ENCODE measurements around the gene CCNI2.
"Not testable (repeated sequence)": the region's sequence is repeated elsewhere in the genome, so short reads cannot be mapped to it uniquely, and the experiment has no call there.

The CCNI2 gene

DNA sequence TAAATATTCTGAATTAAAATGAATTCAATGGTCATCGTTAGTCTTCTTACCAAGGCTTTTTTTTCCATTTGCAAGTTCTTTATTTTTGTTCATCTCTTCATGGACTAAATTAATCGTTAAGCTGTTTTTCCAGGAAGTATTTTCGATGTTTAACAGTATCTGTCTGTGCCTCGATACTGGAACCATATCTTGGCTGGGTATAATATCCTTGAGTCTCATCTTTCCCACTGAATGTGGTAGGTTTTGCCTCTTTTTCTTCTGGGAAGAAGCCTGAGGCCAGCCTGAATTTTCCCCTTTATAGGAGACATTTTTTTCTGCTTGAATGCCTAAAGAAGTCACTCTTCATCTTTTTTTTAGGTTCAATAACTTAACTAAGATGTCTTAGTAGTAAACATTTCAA, 33.8 kb downstream of the CCNI2 start:
- DNase-seq (ENCODE audit: low read depth): no peak

DNA sequence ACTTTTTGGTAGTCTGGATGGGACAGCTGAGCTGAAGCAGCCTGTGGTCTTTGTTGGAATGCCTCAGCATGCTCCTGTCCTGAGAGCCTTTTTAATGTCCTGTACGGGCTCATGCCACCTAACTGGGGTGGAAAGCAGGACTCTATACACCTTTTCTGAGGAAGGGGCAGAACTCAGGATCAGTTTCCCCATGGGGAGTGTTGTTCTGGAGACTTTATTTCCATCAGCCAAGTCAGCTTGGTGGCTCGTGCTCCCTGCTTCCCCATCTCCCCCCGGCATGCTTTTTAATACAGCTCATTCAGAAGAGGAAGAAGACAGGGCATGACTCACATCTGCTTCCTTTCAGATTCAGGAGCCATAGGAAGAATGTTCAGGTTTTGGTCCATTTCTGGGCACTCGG, 34.9 kb downstream of the CCNI2 start:
- peak; percentile 79 for DNase-seq (ENCODE audit: low read depth)

DNA sequence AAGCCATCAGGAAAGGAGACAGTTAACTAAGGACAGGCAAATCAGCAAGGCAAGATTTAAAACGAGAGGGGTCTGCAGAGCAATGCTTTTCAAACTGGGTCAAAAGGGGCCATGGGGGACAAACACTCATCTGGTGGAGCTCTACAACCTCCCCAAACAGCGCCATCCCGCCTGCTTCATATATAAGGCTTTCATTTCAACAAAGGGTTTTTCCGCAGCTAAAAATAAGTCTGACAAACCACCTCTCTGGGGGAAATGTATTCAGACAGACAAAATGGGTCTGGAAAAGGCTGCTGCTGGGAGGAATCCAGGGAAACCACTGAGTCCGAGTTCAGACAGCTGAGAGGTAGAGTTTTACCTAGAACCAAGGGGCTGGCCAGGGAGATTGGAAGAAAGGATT, 38.1 kb downstream of the CCNI2 start:
- DNase-seq (ENCODE audit: low read depth): no peak

DNA sequence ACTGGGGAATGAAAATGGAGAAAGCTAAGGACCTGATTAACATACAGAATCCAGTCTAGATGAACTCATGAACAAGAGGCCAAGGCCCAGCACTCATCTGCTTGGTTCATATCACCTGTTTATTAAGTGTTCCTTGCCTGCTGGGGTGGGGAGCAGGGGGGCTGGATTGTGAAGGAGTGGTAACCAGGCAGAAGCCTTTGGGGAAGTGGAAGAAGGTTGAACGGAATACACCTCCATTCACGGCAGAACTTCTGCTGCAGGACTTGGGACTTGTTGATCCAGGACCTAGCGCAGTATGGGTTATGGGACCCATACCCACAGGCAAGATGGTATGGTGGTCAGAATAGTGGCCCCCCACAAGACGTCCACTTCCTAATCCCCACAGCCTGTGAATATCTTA, 38.6 kb downstream of the CCNI2 start:
- no peak for DNase-seq (ENCODE audit: low read depth)

DNA sequence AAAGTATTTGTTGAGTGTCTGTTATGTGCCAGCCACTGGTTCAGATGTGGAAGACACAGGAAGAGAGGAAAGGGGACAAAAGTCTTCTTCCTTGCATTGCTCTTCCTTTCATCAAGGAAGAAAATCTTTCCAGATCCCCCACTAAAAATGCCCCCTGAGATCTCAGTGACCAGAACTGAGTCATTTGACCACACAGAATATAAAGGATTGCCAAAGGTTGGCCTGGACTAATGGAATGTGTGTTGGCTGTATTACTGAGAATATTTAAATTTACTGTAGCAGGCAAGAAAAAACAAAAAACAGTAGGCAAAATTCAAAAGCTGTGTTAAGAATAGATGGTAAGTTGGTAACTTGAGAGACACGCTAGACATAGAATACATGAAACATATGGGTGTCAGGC, 39.9 kb downstream of the CCNI2 start:
- DNase-seq (ENCODE audit: low read depth): peak; percentile 73

DNA sequence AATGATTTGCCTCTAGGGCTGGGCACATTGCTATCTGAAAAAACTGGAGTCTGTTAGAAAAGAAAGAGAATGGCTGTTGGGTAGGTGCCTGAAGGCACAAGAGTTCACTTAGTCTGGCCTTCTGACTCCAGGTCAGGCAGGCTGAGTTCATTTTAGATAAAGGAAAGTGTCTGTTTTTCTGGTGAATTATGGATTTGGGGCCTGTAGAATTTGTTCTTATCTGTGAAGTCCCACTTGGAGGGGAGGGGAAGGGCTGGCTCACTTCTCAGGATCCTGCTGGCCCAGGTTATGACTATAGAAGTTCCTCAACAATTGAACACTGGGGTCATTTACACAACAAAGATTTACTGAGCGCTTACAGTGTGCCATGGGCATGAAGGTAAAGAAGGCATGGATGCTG, 41.3 kb downstream of the CCNI2 start:
- no peak for DNase-seq (ENCODE audit: low read depth)

DNA sequence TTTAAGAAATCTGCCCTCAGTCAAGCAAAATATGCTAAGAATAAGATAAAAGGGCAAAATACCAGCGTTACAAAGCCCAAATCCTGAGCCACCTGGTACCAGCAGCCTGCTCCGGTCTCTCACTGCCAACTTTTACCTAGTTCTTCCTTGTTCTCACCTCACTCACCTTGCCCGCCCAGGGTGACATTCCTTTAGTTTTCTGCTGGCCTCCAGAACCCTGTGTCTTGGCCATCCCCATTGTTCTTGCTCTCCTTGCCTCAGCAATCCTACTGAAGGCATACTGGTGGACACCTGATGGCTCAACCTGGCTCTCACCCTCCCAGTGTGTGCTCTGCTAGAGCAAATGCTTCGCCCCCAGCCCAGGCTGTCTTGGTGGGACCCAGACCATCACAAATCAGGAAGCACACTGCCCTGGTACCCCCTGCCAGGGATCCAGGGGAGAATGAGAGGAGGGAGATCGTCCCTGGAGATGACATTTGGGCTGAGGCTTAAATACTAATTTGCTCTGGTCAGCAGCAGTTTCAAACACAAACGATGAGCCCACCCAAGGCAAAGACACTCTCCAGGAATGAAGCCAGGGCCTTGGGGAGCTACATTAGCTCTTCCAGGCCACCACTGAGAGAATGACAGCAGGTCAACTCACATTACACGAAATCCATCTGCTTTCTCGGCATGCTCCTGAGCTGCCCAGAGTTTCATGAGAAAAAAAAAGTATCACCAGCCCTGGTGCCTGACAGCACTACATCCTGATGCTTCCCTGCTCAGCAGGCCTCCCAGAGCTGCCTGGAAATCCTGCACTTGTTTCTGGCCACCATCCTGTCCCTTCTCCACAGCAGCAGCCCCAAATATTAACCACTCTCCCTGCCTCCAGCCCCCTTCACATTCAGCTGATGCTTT, 42.0 kb downstream of the CCNI2 start:
- DNase-seq (ENCODE audit: low read depth): no peak

DNA sequence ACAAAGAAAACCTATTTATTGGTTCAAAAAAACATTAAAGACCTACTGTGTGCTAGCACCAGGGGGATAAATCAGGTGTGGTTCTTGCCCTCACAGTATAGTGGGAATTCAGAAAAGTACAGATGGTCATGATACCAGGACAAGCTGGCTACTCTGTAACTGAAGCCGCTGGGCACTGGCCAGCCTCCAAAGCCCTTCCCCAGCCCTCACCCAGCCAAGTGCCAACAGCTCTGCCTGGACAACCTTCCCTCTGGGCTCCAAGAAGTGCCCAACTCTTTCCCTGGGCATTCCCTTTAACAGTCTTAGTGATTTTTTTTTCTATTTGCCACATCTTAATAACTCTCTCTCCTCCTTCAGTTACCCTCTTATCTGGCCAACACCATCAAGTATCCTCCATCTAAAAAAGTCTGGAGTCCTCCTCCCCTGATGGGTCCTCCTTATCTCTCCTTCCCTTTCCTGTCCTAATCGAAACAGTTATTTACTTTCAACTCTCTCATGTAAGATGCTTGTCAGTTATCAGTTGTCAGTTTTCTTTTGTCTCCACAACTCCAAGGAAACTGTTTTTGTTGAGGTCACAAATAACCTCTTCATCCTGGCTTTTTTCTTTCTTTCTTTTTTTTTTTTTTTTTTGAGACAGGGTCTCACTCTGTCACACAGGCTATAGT, 43.1 kb downstream of the CCNI2 start:
- DNase-seq (ENCODE audit: low read depth): no peak

DNA sequence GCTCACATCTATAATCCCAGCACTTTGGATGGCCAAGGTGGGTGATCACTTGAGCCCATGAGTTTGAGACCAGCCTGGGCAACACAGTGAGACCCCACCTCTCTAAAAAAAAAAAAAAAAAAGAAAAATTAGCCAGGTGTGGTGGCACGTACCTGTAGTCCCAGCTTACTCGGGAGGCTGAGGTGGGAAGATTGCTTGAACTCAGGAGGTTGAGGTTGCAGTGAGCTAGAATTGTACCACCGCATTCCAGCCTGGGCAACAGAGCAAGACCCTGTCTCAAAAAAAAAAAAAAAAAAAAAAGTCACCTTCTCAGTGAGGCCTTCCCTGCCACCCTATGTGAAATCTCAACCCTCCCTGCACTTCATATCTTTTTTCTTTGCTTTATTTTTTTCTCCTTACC, 43.8 kb downstream of the CCNI2 start:
- no peak for DNase-seq (ENCODE audit: low read depth)

DNA sequence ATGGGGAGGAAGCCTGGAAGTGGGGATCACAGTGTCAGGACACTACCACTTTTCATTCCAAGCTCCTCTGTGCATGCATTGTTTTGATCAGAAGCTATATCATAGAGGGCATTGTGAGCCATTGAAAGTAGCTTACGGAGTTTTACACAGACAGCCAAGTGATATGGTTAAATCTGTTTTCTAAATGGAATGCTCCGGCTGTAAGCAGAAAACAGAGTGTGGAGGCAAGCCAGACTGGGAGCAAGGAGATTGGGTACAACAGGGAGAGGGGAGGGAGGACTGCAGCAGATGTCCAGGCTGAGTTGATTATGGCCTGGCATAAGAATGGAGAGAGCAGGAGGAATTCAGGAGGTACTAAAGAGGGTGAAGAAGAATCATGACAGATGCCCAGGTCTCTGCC, 50.4 kb downstream of the CCNI2 start:
- no peak for DNase-seq (ENCODE audit: low read depth)

DNA sequence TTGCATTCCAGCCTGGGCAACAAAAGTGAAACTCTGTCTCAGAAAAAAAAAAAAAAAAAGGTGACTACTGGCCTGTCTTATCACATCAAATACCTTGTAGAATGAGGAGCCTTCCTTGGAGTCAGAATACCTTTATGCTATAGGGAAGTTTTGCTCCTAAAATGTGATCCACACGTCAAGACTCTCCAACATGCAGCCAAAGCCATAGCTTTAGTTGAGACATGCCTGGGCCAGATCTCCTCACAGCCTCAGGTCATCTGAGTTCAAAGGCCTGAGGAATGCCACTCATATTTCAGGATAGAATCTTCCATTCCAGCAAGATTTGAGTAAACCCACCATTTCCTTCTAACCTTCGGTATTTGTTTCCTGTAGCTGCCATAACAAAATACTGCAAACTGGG, 52.2 kb downstream of the CCNI2 start:
- peak; percentile 47 for DNase-seq (ENCODE audit: low read depth)

DNA sequence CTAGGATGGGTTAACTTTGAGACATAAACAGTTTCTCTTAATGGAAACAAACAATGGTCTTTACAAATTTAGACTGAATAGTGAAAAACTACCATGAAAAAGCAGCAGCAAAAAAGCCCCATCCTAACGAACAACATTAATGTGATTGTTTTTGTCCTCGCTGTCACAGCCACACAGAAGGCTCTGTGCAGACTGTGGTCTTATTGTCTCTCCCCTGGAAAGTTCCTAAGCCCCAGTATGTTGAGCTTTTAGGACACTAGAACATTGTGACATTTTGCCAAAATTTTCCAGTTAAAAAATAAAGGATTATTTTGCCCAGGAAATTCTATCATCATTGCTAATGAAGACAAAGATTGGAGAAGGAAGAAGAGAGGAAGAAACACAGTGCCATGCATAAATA, 53.3 kb downstream of the CCNI2 start:
- DNase-seq (ENCODE audit: low read depth): no peak

DNA sequence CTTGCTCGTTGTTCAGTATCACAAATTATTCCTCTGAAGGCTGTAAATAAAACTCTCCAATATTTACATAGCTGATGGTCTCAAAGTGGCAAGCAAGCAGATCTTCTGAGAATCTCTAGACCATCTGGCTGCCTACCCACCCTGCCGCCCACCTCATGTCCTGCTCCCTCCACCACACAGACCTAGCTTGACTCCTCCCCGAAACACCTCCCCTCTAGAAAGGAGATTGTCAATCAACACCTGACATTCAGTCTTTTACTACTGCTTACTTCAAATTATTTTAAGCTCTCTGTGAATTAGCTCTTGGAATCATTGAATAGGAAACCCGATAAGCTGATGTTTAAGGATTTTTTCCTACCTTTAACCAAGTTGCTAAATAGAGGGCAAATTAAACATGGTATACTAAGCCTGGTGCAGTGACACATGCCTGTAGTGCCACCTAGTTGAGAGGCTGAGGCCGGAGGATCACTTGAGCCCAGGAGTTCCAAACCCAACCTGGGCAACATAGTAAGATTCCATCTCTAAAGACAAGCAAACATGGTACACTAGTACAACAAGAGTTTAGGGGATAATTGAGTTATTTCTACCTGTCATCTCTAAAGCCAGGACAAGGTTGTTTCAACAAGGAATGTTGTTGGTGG, 54.9 kb downstream of the CCNI2 start:
- no peak for DNase-seq (ENCODE audit: low read depth)

DNA sequence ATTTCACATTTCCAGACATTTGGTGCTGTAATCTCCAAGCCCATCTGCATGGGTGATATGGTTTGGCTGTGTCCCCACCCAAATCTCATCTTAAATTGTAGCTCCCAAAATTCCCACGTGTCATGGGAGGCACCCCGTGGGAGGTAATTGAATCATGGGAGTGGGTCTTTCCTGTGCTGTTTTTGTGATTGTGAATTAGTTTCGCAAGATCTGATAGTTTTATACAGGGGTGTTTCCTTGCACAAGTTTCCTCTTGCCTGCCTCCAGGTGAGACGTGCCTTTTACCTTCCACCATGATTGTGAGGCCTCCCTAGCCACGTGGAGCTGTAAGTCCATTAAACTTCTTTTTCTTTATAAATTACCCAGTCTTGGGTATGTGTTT, 55.5 kb downstream of the CCNI2 start:
- DNase-seq (ENCODE audit: low read depth): not testable (repeated sequence)
